DMS153 (cell line): Measurements from ENCODE around the gene ZNF451.

Experiments used
- DNase-seq: peaks from one replicate; lab custom pipeline; 2025; lab: John Stamatoyannopoulos, UW

Gene ZNF451

GRCh38 chr6:57209030-57209429, 119.0 kb downstream of the ZNF451 start:
- DNase-seq, result no peak

DNA sequence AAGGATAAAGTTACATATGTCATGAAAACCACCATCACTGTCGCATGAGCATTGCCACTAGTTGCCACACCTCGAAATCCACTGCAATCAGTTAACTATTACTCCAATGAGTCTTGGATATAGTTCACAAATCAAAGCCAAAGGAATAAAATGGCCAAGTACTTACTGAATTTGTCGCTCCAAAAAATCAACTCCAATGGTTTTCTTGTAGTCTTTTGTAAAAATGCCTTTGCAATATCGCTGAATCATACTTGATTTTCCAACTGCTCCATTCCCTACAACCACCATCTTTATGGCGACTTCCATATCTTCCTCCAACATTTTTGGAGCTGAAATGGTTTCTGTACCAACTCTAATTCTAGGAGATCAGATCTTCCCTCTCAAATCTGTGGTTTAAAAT, 120.1 kb downstream of the ZNF451 start:
- DNase-seq, result no peak

- no peak for DNase-seq
These were observed 125.3 kb downstream of the ZNF451 start for GRCh38 chr6:57215260-57215659.

- no peak for DNase-seq
These were observed 126.5 kb downstream of the ZNF451 start for GRCh38 chr6:57216235-57217101.

DNA sequence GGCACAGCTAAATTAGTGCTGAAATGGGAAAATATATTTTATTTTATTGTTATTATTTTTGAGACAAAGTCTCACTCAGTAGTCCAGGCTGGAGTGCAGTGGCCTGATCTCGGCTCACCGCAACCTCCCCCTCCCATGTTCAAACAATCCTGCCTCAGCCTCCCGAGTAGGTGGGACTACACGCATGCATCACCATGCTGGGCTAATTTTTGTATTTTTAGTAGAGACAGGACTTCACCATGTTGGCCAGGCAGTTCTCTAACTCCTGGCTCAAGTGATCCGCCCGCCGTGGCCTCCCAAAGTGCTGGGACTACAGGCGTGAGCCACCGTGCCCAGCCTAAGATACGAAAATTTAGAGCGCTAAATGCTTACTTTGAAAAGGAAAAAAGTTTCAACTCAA, 127.3 kb downstream of the ZNF451 start:
- DNase-seq, result no peak
